Eye (tissue), 1 donor: ENCODE measurements around the gene SLC26A4.
A peak's percentile ranks its signal among the peaks of the same experiment; 100 is the strongest.

Source experiments
- DNase-seq: peaks from one replicate; pipeline ENCODE4 v3.0.0-alpha.2; 2015

Gene SLC26A4

GRCh38 chr7:107661081-107661864 is 645 bp downstream of the SLC26A4 start:
- DNase-seq = peak; percentile 77

DNA sequence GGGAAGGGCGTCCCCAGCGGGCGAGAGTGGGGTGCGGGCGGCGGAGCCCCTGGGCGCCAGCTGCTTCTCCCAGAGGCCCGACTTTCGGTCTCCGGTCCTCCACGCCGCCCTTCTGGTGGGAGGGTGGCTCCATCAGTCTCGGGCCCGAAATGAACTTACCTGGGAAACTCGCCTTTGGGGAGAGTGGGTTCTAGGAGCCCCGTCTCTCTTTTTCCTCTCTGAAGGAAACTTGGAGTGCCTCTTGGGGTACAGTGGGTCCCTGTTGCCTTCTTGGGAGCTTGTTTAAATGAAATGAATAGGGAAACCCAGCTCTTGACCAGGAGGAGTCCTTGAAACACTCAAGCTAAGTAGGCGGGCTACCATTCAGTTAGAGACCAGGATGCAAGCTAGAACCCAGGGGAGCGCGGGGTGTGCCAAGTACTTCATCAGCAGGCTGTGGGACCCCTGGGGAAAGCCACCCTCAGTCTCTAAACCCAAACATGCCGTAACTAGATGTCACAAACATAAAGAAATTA is 1.3 kb downstream of the SLC26A4 start:
- DNase-seq = no peak

- no peak for DNase-seq
Observed at GRCh38 chr7:107663196-107663595, 2.6 kb downstream of the SLC26A4 start.

- no peak for DNase-seq
Observed at GRCh38 chr7:107666790-107667189, 6.2 kb downstream of the SLC26A4 start.

DNA sequence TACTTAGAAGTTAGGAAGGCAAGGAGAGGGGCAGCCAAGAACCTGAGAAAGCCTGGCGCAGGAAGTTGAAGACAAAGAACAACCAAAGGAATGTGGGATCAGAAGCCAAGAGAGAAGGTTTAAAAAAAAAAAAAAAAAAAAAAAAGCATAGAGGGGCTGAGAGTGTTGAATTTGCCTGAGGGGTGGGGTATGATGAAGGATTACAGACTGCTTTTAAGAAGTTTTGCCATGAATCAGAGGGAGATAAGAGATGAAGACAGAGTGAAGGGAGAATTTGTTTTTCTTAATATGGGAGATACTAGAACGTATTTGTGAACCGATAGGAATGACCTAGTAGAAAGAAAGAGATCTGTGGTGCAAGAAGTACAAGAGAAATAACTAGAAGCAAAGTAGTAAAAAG is 6.7 kb downstream of the SLC26A4 start:
- no peak for DNase-seq

- DNase-seq = no peak
Observed at GRCh38 chr7:107668296-107668695, 7.7 kb downstream of the SLC26A4 start.

DNA sequence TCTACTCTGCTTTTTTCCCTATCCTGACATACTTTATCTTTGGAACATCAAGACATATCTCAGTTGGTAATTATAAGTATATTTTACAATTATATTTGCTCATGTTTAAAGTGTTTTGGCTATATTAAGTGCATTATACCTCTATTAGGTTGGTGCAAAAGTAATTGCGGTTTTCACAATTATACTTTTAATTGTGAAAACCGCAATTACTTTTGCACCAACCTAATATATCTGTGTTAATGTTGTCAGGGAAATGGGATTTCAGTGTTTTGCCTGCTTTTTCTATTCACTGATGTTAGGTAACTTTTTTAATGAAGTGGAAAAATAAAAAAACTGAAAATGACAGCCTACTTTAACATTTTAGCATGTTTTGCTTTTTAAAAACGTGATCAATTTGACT is 11.6 kb downstream of the SLC26A4 start:
- DNase-seq = no peak

DNA sequence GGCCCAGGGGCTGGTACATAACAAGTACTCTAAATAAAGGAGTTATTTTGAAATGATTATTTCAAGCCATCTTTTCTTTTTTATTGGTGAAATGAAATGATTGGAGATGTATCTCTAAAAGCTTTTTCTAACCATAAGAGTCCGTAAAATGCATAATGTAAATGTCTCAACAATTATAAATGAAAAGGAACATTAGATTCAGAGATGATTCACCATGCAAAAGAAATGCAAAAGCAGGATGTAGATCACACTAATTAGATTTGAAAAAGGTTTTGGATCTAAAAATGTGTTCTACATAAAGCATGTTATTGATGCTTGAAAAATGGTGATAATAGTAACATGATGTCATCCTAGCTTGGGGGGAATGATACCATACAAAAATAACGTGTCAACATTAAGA is 15.6 kb downstream of the SLC26A4 start:
- DNase-seq = no peak

GRCh38 chr7:107678110-107678753 is 17.6 kb downstream of the SLC26A4 start:
- no peak for DNase-seq

GRCh38 chr7:107680478-107680877 is 19.9 kb downstream of the SLC26A4 start:
- DNase-seq = no peak

DNA sequence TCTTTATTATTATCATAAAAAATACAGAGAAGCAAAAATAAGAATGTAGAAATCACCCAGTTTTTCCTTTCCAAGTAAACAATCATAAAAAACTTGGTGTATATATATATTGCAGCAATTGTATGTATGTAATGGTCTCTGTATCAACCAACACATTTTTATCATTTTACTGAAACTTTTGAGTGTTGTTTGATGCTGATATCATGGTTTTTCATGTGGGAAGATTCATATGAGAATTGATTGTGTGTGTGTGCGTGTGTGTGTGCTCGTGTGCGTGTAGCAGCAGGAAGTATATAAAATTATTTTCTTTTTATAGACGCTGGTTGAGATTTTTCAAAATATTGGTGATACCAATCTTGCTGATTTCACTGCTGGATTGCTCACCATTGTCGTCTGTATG is 22.3 kb downstream of the SLC26A4 start:
- DNase-seq = no peak

DNA sequence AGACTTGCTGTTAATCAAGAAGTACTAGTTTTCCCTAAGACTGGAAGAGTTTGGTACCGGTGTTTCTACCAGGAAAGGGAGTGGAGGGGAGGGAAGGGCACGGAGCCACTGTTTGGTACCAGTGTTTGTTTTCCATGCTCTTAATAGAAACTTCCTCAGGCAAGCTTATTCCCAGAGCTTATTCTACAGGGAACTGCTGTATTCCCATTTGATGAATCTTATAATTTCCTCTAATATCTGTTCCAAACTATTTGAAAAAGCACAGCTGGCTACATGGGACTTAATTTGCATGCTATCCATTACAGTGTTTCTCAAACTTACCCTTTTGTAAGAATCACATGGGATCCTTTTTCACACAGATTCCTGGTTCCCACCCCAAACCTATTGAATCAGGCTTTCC is 23.7 kb downstream of the SLC26A4 start:
- no peak for DNase-seq

- DNase-seq = no peak
Observed at GRCh38 chr7:107684947-107685463, 24.4 kb downstream of the SLC26A4 start.

DNA sequence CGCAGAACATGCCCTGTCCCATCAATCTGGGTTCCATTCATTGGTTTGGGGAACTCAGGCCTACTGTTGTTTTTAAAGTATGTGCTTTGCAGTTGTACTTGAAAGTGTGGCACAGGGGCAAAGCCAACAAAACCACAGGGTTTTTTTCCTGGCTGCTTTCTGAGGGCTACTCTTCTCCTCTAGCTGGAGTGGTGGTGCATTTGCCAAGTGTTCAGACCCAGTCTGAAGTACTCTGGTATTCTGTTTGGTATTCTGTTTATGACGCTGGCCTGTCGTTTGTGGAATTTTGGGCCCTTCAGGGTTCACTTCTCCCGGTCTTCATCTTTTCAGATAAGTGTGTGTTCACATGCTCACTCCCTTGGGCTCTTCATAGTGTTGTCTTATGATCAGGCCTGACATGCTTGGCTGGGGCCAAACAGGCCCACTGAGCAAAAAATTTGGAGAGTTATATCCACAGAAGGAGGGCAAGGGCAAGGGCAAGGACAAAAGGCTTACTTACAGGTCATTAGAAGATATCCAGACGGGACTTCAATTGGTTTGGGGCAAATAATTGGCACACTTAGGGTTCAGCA is 26.3 kb downstream of the SLC26A4 start:
- no peak for DNase-seq

DNA sequence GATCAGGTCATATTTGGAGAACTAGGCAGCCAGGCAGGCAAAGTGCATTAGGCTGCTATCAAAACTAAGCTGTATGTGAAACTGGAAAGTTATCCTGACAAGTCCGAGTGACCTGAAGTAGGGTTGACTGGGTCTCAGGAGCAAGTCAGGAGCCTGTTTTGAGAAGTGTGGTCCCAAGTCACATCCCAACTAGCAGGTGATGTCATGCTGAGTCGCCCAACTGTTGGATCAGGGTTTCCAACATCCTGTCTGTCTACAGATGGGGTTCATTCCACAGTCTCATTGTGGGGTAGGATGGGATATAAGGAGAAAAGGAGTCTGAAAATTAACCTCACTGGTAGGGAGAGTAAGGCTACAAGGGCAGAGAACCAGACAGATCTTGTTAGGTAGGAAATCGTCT is 27.0 kb downstream of the SLC26A4 start:
- DNase-seq = no peak

- no peak for DNase-seq
Observed at GRCh38 chr7:107689553-107689952, 28.9 kb downstream of the SLC26A4 start.

DNA sequence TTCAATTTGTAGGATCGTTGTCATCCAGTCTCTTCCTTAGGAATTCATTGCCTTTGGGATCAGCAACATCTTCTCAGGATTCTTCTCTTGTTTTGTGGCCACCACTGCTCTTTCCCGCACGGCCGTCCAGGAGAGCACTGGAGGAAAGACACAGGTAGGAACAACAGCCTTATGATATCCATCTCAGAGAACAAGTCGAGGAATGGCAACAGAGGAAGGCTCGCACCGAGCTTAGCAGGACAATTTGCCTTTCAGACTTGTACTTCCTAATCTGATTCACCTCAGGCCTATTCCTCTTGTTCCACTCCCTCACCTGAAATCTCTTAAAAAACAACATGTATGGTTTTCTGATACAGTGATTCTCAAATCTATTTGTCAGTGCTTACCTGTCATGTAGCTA is 29.5 kb downstream of the SLC26A4 start:
- DNase-seq = no peak

DNA sequence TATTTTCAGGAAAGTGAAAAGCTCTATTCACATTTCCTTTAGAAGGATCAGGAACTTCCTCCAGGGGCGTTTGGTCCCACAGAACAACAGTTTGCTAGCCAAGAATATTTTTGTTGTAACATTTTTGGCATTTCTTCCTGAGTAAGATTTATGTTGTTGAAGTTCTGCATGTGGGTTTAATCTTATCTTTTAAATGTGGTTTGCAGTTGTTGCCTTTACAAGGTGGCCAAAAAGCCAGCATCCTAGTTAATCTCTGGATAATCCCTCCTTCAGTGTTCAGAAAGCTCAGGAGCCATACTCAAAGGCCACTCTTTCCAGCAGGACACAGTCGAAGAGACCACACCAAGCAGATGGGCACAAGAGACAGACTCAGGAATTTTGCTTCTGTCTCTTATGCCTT is 30.0 kb downstream of the SLC26A4 start:
- peak; percentile 14 for DNase-seq

- DNase-seq = no peak
Observed at GRCh38 chr7:107691716-107692115, 31.1 kb downstream of the SLC26A4 start.

GRCh38 chr7:107692501-107692900 is 31.9 kb downstream of the SLC26A4 start:
- DNase-seq = no peak

DNA sequence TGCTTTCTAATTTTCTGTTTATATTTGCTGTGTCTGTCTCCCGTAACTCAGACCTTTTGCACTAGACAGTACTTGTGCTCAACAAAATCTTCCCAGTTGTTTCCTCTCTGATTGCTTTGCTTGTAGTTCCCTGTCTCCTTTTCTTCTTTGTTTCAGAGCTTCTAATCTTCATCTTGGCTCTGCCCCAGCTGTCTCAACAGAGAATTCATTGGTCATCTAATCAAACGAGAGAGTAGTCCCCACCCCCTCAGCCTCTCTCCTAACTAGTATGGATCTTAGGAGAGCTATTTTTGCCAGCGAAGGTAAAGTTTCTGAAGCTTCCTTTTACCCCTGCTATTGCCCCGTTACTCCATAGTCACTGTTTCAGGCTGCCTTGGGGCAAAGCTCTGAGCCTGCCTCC is 32.8 kb downstream of the SLC26A4 start:
- DNase-seq = peak; percentile 11

GRCh38 chr7:107694386-107694785 is 33.8 kb downstream of the SLC26A4 start:
- DNase-seq = peak; percentile 32

DNA sequence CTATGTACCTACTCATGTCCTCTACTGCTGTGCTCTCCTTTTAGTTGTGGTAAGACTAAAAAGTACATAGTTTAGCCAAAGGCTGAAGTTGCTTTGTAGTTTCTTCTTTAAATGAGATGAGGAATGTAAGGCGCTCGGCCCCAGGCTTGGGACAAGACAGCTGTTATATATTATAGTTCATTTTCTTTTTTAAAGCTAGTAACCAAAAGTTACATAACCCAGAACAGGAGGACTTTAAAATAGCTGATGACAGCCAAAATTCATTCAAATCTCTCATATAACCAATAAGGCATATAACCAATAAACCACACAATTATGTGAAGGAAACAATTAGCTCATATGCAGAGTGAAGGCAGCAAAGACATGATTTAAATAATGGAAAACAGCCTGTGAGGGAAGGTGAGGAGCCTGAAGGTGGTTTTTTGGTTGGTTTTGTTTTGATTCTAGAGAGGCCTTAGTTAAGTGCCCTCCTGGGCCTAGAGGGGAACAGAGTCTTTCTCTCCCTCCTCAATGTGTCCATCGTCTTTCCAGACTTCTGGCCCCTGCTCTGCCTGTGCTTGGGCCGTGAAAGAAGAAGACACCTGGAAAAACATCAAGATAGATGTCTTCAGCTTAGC is 35.8 kb downstream of the SLC26A4 start:
- no peak for DNase-seq
